Peyer's patch (tissue), 4 donors: ENCODE measurements around the gene KIN.

Experiments
- POLR2A ChIP-seq, 2 donors: fragments of 450-650 bp; IDR thresholded peaks; one replicate each; pipeline ENCODE4 v1.5.1; 2017; ENCODE audit warnings: antibody characterized with exemption in 2 of 2, mild to moderate bottlenecking in 2 of 2, moderate library complexity in 2 of 2
- TF ChIP-seq, protein P1 (sequence below), 6 experiments: fragments of 450-650 bp in 4 of 6; fragments of 200-600 bp in 2 of 6; sonication (generic) in 1 of 6; IDR thresholded peaks; one replicate each; pipeline ENCODE4 v1.5.1; 2017 to 2019; ENCODE audit warnings: antibody characterized with exemption in 6 of 6, mild to moderate bottlenecking in 3 of 6, moderate library complexity in 1 of 6

DNA sequence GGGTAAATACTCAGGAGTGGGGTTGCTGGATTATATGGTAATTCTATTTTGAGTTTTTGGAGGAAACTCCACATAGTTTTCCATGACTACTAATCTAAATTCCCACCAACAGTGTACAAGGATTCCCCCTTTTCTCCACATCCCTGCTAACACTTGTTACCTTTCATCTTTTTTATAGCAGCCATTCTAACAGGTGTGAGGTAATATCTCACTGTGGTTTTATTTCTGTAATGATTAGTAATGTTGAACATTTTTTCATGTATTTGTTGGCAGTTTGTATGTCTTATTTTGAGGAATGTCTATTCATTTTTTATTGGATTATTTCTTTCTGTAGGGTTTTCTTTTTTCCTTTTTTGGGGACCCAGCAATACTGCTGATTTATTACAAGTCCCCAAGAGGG lies 45.4 kb upstream of the KIN start:
- TF ChIP-seq, protein P1, sequence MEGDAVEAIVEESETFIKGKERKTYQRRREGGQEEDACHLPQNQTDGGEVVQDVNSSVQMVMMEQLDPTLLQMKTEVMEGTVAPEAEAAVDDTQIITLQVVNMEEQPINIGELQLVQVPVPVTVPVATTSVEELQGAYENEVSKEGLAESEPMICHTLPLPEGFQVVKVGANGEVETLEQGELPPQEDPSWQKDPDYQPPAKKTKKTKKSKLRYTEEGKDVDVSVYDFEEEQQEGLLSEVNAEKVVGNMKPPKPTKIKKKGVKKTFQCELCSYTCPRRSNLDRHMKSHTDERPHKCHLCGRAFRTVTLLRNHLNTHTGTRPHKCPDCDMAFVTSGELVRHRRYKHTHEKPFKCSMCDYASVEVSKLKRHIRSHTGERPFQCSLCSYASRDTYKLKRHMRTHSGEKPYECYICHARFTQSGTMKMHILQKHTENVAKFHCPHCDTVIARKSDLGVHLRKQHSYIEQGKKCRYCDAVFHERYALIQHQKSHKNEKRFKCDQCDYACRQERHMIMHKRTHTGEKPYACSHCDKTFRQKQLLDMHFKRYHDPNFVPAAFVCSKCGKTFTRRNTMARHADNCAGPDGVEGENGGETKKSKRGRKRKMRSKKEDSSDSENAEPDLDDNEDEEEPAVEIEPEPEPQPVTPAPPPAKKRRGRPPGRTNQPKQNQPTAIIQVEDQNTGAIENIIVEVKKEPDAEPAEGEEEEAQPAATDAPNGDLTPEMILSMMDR (IDR thresholded peaks at IDR 0.05): no peak
- no peak for TF ChIP-seq POLR2A (IDR thresholded peaks at IDR 0.05)
